Keratinocyte (primary cell): ENCODE results near the gene PTN.

Experiments used
- EZH2 ChIP-seq: IDR thresholded peaks from one replicate; pipeline ENCODE4 v1.6.1; 2012; ENCODE audit warnings: inconsistent platforms, mild to moderate bottlenecking, low read length, moderate library complexity
- TF ChIP-seq, protein P1 (sequence below), 3 experiments: IDR thresholded peaks in 1 of 3; conservative IDR thresholded peaks in 1 of 3; optimal IDR thresholded peaks in 1 of 3; 2 replicates in 2 of 3; 3 replicates in 1 of 3; pipeline versions ENCODE3 to v1.5.1; 2011; ENCODE audit warnings: low read length in 3 of 3, mild to moderate bottlenecking in 3 of 3, moderate library complexity in 2 of 3, control low read depth in 1 of 3, inconsistent platforms in 1 of 3; ENCODE audit not compliant: insufficient read depth in 2 of 3; ENCODE audit errors: extremely low read depth in 1 of 3

DNA sequence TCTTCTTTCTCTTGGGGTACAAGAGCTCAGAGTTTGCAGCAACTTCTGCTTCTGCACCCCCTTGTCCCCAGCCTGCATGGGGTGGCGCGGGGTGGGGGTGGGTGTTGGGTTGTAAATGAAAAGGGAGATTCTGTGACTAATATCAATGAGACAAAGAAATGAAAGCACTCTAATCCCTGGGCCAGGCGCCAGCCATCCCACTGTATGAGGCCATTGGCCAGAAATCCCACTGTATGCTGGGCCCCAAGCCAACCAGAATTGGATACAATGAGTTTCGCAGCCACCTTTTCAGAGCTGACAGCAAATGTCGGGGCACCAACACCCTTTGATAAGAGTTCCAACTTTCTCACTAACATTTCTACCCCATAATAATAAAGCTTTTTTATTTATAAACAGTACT, 10.9 kb upstream of the PTN start:
- TF ChIP-seq, protein P1, sequence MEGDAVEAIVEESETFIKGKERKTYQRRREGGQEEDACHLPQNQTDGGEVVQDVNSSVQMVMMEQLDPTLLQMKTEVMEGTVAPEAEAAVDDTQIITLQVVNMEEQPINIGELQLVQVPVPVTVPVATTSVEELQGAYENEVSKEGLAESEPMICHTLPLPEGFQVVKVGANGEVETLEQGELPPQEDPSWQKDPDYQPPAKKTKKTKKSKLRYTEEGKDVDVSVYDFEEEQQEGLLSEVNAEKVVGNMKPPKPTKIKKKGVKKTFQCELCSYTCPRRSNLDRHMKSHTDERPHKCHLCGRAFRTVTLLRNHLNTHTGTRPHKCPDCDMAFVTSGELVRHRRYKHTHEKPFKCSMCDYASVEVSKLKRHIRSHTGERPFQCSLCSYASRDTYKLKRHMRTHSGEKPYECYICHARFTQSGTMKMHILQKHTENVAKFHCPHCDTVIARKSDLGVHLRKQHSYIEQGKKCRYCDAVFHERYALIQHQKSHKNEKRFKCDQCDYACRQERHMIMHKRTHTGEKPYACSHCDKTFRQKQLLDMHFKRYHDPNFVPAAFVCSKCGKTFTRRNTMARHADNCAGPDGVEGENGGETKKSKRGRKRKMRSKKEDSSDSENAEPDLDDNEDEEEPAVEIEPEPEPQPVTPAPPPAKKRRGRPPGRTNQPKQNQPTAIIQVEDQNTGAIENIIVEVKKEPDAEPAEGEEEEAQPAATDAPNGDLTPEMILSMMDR (optimal IDR thresholded peaks at IDR 0.05 in 1 of 3, IDR thresholded peaks at IDR 0.05 in 1 of 3, conservative IDR thresholded peaks at IDR 0.05 in 1 of 3; ENCODE audit: extremely low read depth in 1 of 3, insufficient read depth in 2 of 3, low read length in 3 of 3) = no peak
- TF ChIP-seq EZH2 = no peak
